NCI-H2227 (cell line): ENCODE measurements around the gene MTMR3.

Source experiments
- DNase-seq: peaks from one replicate; lab custom pipeline; 2025; ENCODE audit not compliant: unreplicated experiment; lab: John Stamatoyannopoulos, UW

Gene MTMR3

DNA sequence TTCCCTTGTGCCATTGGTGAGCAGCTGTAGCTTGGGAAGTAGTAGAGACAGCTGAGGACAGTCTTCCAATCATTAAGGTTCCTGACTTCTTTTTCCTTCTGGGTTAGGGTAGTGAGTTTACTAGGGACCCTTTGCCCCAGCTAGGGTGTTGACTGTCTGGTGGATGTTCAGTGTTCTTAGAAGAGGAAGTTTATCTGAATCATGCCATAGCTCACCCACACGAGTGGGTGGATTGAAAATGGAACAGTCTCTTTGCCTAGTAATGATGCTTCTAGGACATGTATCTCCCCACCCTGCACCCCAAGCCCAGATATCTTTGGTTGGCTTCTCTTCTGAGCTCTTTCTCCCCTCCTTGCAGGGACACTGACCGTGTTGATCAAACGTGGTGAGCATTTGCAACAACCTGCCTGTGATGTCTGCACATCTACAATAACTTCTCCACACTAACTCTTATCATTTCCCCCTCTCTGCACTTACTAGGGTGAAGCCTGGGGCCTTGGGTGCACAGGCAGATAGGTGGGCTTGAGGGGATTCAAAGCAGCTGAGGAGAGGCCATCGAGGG, 140.2 kb downstream of the MTMR3 start:
- DNase-seq: no peak

DNA sequence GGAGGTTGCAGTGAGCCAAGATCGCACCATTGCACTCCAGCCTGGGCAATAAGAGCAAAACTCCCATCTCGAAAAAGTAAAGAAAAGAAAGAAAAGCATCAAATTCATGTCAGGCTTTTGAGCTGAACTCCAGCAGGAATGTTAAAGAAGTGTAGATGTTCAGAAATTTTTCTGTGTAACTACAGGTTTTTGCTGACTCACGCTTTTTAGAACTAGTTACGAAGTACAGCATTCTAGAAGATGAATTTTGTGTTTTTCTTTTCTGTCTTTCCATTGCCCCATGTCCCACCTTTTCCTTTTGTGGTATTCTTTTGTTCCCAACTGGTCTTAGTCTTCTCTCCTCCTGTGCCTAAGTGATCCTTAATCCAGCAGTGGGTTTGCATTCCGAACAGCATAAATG, 141.3 kb downstream of the MTMR3 start:
- DNase-seq: no peak

DNA sequence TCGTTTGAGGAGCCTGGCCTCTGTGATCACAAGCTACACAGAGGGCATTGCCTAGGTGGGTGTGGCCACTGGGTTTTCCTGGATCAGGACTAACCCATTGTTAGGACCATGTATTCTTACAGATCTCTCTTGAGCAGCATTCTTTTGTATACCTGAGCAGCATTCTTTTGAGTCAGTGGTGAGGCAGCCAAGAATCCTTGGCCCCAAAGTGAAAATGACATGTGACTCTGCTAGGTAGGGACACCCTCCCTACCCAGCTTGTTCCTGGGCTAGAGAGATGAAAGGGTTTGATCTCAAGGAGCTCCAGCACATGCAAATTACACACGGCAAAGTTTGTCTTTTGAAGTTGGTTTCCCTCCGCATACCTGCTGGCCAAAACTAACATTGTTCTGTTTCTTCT, 142.2 kb downstream of the MTMR3 start:
- DNase-seq: no peak

DNA sequence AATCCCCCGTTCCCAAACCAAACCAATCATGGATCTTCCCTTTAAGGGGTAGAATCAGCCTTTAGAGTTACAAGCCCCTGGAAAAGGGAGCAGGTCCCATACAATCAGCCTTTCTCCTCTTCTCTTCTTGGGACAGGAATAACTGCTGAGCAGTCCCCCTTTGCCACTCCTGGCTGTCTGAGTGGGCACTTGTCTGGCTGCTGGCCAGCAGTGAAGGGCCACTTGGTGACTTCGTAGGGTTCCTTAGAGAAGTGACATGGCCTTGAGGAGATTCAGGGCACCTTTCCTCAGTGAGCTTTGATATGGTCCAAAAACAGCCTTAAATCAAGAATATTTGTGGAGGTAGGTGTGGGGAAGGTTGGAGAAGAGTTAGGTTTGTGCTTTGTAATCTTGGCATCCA, 143.8 kb downstream of the MTMR3 start:
- no peak for DNase-seq

DNA sequence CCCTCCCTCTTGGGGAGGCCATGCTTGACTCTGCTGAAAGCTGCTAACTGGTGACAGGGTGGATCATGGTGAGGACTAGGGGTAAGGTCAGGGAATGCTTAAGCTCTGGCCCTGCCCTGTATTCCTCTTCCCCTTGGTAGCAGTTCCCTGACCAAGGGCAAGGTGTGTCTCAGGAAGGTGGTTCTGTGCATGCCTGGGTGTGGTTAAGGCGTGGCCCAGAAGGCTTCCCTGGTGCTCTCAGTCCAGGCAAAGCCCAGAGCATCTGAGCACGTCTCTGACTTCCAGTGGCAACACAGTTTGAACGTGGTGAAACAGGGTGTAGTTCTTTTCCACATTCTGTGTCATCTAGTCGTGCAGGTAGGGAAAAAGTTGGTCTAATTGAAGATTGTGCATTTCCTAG, 144.2 kb downstream of the MTMR3 start:
- no peak for DNase-seq

DNA sequence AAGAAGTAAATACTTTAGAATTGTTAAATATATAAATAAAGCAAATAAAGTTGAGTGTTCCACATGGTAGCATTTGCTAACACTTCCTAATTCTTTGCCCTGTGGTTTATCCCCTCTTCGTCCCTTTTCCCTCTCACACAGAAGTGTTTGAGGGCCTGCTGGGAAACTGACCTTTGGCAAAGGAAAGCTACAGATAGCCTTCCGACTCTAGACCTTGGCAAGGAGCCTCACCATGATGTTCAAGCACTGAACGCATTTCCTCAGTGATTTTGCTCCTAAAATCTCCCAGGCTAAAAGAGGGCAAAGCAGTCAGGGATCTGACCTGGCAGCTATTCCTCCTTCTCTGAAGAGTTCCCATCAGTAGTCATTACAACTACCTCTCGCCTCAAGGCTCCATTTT, 144.8 kb downstream of the MTMR3 start:
- no peak for DNase-seq

DNA sequence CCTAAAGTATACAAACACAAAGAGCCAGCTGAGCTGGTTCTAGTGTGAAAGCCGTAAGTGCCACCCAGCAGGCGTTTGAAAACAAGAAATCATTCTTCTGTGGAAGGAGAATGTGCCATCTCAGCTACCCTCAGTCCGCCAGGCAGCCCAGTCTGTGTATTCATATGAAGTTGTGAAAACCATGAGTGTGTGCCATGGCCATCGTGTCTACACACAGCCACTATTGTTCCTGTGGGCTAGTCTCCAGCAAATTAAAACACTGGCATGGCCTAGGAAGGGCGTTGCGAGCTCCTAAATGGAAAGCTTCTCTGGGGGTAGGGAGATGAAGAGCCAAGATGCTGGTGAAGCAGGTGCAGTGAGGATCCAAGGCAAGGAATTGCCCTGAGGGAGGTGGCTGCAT, 145.8 kb downstream of the MTMR3 start:
- no peak for DNase-seq

DNA sequence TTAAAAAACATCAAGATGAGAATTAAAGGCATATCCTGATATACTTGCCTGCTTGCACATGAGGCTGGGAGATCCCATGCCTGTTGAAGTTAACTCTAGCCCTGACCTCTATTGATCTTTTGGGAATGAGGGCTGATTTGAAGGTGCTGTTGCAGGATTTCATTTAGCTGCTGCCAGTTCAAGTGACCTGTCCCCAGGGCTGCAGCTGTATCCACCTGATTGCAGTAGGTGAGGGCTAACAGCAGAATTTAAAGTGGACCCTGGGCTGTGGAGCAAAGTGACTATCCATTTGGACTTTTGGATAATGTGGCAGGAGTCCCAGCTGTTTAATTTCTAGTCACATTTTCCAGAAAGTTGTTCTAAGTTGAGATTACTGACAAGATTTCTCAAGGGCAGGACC, 146.5 kb downstream of the MTMR3 start:
- DNase-seq: no peak

DNA sequence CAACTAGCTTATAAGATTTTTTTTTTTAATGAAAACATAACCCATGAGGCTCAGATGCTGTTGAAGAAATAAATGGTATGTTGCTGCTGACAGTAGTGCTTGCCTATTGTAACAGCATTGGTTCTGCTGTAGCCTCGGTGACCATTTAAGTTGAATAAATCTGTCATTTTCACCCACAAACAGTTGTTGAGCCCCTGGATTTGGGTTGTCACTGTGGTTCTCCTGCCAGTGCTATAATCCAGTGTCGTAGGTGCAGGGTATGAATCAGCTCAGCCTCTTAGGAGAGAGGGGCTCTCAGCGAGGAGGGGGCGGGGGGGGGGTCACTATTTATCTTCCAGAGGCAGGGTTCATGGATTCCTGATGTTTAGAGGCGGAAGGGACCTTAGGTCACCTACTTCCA, 147.4 kb downstream of the MTMR3 start:
- DNase-seq: no peak

DNA sequence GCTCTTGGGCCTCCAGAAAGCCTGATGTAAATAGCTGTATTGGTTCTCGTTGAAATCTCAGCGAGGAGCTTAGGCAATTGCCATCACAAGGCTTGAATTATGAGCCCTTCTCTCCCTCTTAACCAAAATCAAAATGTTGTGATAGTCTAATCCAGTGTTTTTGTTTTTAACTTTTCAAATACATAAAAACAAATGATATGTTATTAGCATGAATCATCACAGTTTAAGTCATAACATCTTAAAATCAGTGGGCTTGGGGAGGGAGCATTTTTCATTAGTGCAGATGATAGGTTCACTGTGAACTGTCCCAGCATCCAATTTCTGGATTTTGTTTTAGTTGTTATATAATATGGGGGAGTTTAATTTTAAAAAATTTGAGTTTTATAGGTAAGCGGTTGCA, 148.4 kb downstream of the MTMR3 start:
- DNase-seq: no peak

DNA sequence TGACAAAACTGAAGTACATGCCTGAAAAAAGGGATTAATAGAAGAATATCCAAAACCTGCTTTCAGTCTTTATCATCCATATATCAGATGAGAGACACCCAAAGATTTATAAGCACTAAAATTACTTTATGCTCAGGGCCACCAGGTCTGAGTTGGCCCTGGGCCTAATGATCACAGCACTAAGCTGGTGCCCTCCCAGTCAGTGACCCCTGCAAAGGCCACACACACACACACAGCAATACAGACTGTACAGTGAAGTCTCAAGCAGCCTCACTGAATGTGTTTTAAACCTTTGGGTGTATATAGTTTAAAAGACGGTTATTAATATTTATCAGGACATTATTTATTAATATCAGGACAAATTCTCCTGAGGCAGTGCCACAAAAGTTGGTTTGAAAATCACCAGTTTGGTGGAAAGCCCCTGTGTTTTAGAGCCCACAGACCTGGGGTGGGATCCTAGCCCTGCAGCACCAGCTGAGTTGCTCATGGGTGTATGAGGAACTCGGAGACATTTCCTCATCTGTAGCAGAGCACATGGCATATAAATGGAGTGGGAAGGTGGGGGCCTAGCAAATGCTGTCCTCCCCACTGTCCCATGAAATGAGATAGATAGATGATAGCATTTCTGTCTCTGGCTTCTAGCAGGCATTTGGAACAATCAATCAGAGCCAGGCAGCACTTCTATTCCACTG, 148.9 kb downstream of the MTMR3 start:
- no peak for DNase-seq

DNA sequence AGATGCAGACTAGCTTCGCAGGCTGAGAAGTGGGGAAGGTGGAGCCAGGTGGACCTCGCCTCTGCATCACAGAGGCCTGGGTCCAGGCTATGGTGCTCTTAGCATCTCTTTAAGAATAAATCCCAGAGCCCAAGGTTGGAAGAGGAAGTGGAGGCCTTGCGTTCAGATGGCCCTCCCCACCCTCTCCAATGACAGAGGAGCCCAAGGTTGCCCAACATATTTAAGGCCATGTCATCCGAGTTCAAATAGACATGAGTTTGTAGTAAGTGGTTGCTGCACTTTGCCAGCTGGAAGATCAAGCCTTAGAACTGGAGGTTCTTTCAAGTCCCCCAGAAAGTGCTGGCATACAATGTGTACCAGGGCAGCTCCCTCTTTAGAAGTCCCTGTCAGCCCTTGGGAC, 150.2 kb downstream of the MTMR3 start:
- no peak for DNase-seq

DNA sequence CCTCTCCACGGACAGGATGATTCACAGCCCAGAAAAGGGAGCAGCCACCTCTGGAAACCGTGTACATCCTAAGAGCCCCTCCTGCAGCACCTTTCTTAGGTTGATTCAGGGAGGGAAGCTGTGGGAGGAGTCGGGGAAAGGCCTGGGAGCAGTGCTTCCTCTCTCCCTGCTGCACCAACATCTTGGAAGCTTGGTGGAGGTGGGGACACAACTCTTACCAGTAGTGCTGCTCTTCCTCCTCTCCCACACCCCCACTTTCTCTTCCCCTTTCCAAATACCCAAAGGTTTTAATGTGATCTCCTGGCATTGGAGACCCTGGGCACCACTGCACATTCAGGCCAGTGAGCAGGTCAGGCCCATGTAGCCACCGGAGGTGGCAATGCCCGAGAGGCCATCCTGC, 150.9 kb downstream of the MTMR3 start:
- no peak for DNase-seq

DNA sequence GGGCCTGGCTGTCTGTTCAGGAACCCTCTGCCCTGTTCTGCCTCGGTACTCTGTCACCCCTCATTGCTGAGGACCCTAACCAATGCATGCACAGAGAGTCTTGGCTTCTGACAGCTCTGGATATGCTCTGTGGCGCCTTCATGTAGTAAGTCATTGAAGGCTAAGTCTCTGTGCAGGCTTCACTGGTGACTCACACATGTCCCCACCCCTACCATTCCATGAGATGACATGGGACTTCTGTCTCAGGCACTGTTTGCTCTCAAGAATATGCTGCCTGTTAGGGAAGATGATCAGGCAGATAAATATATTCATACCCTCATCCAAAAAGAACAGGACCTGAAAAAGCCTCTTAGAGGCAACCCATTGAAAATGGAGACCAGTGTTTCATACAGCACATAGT, 153.7 kb downstream of the MTMR3 start:
- DNase-seq: no peak

DNA sequence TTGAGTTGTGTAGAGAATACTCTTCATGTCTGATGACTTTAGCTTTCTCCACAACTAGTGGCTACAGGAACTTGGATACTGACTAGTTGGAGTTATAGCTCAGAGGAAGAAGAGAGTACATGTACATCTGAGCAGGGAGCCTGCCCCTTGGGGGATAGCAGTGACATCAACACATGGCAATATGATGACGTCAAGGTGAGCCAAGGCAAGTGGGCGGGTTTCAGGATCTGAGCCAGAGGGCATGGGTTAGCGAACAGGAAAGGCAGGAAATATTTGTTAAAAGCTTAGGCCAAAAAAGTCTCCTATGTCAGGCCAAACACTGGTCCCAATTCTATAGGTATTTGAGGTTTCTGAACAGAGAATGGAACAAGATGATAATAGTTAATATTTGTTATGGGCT, 155.2 kb downstream of the MTMR3 start:
- DNase-seq: no peak

DNA sequence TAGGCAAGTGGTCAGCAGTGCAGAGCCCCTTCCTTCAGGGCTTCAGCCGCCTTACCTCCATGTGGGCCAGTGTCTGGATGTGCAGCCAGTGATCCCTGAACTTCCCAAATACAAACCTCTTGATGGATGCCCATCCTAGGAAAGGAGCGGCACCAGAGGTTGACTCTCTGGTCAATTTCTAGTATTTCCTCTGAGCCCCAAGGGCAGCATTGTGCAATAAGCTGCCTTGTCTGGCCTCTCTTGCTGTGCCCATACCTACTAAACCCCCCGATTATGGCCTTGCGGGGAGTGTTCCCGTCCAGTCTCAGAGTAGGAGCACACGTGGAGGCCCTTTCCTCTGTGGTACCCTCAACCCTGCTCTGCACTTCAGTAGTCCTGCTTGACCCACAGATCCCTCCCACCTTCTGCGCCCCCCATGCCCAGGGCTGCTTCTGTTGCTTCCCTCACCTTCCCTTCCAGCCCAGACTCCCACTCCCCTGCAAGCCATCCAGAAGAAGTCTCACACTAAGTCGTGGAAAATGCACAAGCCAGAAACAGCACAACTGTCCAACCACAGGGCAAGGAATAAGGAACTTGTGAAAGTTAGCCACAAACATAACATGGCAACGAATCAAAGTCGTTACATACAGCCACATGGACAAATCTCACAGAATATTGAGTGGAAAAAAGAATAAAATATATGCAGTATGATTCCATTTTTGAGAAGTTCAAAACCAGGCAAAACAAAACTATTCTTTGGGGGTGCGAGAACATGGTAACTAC, 157.7 kb downstream of the MTMR3 start:
- no peak for DNase-seq

DNA sequence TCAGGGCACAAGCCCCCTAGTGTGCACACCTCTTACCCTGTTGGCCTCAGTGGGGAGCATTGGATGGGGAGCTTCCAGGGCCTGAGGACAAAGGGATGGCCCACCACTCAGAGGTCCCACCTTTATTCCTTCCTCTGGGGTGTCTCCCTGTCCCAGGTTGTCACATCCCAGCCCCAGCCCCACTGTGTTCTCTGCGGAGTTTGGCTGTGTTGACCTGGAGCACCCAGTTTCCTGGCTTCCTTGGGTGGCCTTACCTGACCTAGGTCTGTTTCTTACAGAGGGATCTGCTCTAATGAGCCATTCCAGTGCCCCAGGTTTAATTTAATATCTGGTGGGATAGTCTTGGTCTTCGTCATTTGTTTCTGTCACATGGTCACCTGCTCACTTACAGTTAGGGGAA, 158.5 kb downstream of the MTMR3 start:
- no peak for DNase-seq

DNA sequence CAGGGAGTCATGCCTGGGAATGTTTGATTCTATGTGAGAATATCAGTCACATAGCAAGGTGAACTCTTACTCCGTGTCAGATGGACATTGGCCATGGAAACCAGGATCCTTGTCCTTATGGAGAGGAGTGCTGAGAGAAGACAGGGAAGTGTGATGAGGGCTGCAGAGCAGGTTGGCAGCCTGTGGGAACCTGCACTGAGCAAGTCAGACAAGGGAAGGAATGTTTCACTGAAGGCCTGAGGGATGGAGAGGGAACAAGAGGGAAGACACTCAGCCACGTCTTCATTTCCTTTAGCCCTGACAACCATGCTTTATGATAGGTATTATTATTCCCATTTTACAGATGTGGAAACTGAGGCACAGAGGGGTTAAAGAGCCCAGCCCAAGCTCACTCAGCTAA, 158.9 kb downstream of the MTMR3 start:
- no peak for DNase-seq

DNA sequence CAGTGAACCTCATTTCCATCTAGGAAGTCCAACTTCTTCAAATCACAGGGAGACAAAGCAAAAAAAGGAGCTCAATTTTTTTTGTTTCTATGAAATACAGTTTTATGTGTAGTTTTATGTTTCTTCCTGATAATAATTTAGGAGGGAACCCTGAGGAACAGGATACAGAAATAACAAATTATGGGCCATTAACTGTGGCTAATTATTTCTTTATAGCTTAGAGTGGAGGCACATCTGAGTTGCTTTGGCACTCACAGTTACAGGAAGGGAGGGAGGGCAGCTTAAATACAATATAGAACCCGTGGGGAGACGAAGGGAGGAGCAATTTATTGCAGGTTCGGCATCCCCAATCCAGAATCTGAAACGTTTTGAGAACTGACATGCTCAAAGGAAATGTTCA, 160.2 kb downstream of the MTMR3 start:
- DNase-seq: no peak

DNA sequence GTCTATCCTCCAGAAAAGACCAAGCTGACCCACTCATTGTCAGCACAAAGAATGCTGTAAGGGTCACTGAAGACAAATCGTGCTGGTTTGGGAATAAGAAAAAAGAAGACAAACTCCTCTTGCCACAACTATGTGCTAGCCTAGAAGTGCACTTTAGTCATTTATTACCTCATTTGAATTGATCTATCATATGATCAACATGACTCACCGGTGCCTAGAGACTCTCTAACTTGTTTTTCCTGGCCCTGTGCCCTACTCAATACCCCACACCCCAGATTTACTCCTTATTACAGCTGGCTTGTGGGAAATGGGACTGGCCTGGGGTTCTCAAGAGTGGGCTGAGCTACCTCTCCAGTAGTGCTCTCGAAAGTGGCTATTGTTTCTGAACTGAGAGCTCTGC, 161.4 kb downstream of the MTMR3 start:
- no peak for DNase-seq

DNA sequence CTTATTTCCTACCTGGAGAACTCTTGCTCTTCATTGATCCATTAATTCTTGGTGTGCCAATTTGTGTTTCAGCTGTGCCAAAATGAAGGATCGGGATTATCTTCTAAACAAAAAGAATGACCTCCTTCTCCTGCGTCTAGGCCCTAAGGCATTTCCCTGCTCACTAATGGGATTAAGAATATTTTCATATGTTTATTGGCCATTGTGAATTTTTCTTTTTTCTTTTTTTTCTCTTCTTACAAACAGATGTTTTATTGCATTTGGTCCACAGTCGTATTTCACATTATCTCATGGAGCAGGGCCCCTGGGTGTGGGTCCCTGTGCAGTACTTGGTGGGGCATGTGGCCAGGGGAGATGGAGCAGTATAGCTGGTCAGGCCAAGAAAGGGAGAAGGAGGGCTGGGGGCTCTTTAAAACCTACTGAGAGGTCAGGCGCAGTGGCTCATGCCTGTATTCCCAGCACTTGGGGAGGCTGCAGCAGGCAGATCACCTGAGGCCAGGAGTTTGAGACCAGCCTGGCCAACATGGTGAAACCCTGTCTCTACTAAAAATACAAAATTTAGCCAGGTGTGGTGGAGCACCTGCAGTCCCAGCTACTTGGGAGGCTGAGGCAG, 162.0 kb downstream of the MTMR3 start:
- DNase-seq: no peak

DNA sequence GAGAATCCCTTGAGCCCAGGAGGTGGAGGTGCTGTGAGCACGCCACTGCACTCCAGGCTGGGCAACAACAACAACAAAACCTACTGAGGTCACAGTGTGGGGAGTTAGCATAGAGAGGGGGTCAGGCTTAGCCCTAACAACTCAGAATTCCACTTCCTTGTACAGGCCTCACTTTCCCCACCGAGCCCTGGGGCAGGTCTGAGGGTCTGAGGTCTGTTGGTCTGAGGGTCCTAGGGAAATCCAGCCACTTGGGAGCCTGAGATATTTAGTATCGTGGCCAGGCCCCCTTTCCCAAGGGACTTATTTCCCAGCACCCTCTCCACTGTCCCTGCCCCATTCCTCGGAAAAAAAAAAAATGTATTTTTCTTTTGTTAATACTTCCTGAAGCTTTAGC, 162.5 kb downstream of the MTMR3 start:
- DNase-seq: no peak
